HepG2 (cell line): ENCODE measurements around the gene P2RX5. TPM values are rescaled to one million over a fixed set of nuclear protein-coding genes. Genes with fewer than 3 reads are reported as not detected.

Source experiments
- ATAC-seq: fragments of 200-7000 bp; cut with Tn5 transposase; 3 replicates; pipeline ENCODE4 v1.9.1; 2020; ENCODE audit warnings: mild to moderate bottlenecking, moderate library complexity
- BruUV-seq: library from RNA; stranded (reverse); fragments of 400-500 nt; replicated peaks from 2 replicates; lab custom pipeline; 2021; lab: Mats Ljungman, UMichigan
- CTCF ChIA-PET: fragments of 300-600 bp; formaldehyde crosslinking; extraction: SDS; loops from one replicate; lab custom pipeline; 2021; ENCODE audit warnings: low total read pairs, inconsistent platforms, low intra/inter-chr PET ratio; lab: Yijun Ruan, JAX
- POLR2A ChIA-PET: fragments of 350-600 bp; sonication (Branson Sonifier 250); formaldehyde crosslinking; loops from one replicate; lab custom pipeline; 2020; ENCODE audit warnings: antibody characterized with exemption, inconsistent platforms; lab: Yijun Ruan, JAX
- DNase-seq: peaks from one replicate; pipeline ENCODE4 v3.0.0-alpha.2; 2015; ENCODE audit warnings: low spot score
- FAIRE-seq: peaks from 3 replicates; lab custom pipeline; 2011; peaks lifted over from hg19 to GRCh38; lab: Jason Lieb, UNC
- H2AFZ ChIP-seq: one replicate; pipeline ENCODE4 v1.6.1; 2011; ENCODE audit warnings: low read length, inconsistent platforms
- H3K27ac ChIP-seq: fragments of 300-600 bp; 3 replicates; pipeline ENCODE4 v1.8.0; 2011; ENCODE audit warnings: mixed run types, mild to moderate bottlenecking, mixed read lengths, low read length, inconsistent platforms; ENCODE audit not compliant: insufficient read depth; ENCODE audit errors: extremely low read length
- H3K27me3 ChIP-seq, 2 experiments: fragments of 200-600 bp in 1 of 2; 2 replicates in 1 of 2; 3 replicates in 1 of 2; pipeline versions ENCODE4 v1.6.0 to v1.8.0; 2011; ENCODE audit warnings: low read length in 2 of 2, mild to moderate bottlenecking in 2 of 2, moderate library complexity in 2 of 2, inconsistent platforms in 1 of 2; ENCODE audit not compliant: insufficient read depth in 2 of 2, control insufficient read depth in 1 of 2
- H3K36me3 ChIP-seq, 2 experiments: fragments of 200-600 bp in 1 of 2; replicated peaks in 1 of 2; 2 replicates in 1 of 2; 3 replicates in 1 of 2; pipeline versions ENCODE4 v1.5.1 to v1.8.0; 2011; ENCODE audit warnings: low read length in 2 of 2, inconsistent platforms in 1 of 2; ENCODE audit not compliant: insufficient read depth in 2 of 2, control insufficient read depth in 1 of 2
- H3K4me1 ChIP-seq: 2 replicates; pipeline ENCODE4 v1.5.1; 2012; ENCODE audit warnings: low read length, inconsistent platforms; ENCODE audit not compliant: insufficient read depth
- H3K4me2 ChIP-seq: 2 replicates; pipeline ENCODE4 v1.6.0; 2011; ENCODE audit warnings: low read depth, low read length, inconsistent platforms
- H3K4me3 ChIP-seq, 3 experiments: fragments of 200-600 bp in 1 of 3; sonication (generic), shearing (Covaris generic) in 1 of 3; replicated peaks in 1 of 3; 2 replicates each; pipeline ENCODE4 v1.5.1; 2011 to 2016; ENCODE audit warnings: low read length in 3 of 3, inconsistent platforms in 2 of 3, low read depth in 2 of 3, mild to moderate bottlenecking in 2 of 3, control low read depth in 1 of 3, mixed read lengths in 1 of 3; ENCODE audit not compliant: insufficient read depth in 1 of 3
- H3K79me2 ChIP-seq: one replicate; pipeline ENCODE4 v1.6.1; 2011; ENCODE audit warnings: low read length, inconsistent platforms; ENCODE audit not compliant: insufficient read depth
- H3K9ac ChIP-seq: 2 replicates; pipeline ENCODE4 v1.6.0; 2011; ENCODE audit warnings: mild to moderate bottlenecking, low read depth, low read length, inconsistent platforms; ENCODE audit not compliant: insufficient read depth
- H3K9me3 ChIP-seq: 2 replicates; pipeline ENCODE4 v1.5.1; 2012; ENCODE audit warnings: mild to moderate bottlenecking, low read length
- H4K20me1 ChIP-seq: 2 replicates; pipeline ENCODE4 v1.6.0; 2011; ENCODE audit warnings: inconsistent platforms, mild to moderate bottlenecking, low read length, moderate library complexity; ENCODE audit not compliant: insufficient read depth
- AHDC1 ChIP-seq: sonication (generic); formaldehyde crosslinking; IDR thresholded peaks from 2 replicates; pipeline ENCODE4 v1.5.1; 2020; ENCODE audit warnings: mild to moderate bottlenecking, missing genetic modification reagents, borderline replicate concordance
- CSRNP2 ChIP-seq: sonication (generic); formaldehyde crosslinking; conservative IDR thresholded peaks from 2 replicates; pipeline ENCODE4 v1.8.0; 2022; ENCODE audit warnings: low read depth, missing genetic modification reagents
- FOXO1 ChIP-seq: sonication (generic); formaldehyde crosslinking; IDR thresholded peaks from 2 replicates; pipeline ENCODE4 v1.4.0; 2020; ENCODE audit warnings: missing genetic modification reagents
- MTA3 ChIP-seq: sonication (generic); formaldehyde crosslinking; IDR thresholded peaks from 2 replicates; pipeline ENCODE4 v1.4.0; 2020; ENCODE audit warnings: missing genetic modification reagents
- SALL2 ChIP-seq: sonication (generic); formaldehyde crosslinking; IDR thresholded peaks from 2 replicates; pipeline ENCODE4 v1.8.1; 2023; ENCODE audit warnings: mild to moderate bottlenecking, missing genetic modification reagents, inconsistent platforms
- SNAI1 ChIP-seq: sonication (generic); formaldehyde crosslinking; IDR thresholded peaks from 2 replicates; pipeline ENCODE4 v1.5.0; 2020; ENCODE audit warnings: mild to moderate bottlenecking, missing genetic modification reagents, borderline replicate concordance
- SP2 ChIP-seq: sonication (generic); formaldehyde crosslinking; IDR thresholded peaks from 2 replicates; pipeline ENCODE4 v1.5.1; 2020; ENCODE audit warnings: mild to moderate bottlenecking, missing genetic modification reagents
- TRIM22 ChIP-seq: fragments of 450-650 bp; IDR thresholded peaks from 2 replicates; pipeline ENCODE4 v1.6.1; 2017
- U2AF1 ChIP-seq: fragments of 200-400 bp; formaldehyde crosslinking; optimal IDR thresholded peaks from 2 replicates; pipeline ENCODE3; 2017; ENCODE audit warnings: mild to moderate bottlenecking, low read depth, low read length
- ZNF282 ChIP-seq: fragments of 450-650 bp; IDR thresholded peaks from 2 replicates; pipeline ENCODE4 v1.6.1; 2018; ENCODE audit not compliant: partially characterized antibody
- ZNF362 ChIP-seq: sonication (generic); formaldehyde crosslinking; IDR thresholded peaks from 2 replicates; pipeline ENCODE4 v1.4.0; 2020; ENCODE audit warnings: missing genetic modification reagents, mild to moderate bottlenecking, borderline replicate concordance
- ZNF75D ChIP-seq: sonication (generic); formaldehyde crosslinking; IDR thresholded peaks from 2 replicates; pipeline ENCODE4 v1.8.1; 2023; ENCODE audit warnings: missing genetic modification reagents, mild to moderate bottlenecking, borderline replicate concordance
- WGBS: methylation state at CpG from one replicate; pipeline ENCODE4 v1.1.6; 2017; ENCODE audit warnings: low lambda C conversion rate; 5-methylcytosine and 5-hydroxymethylcytosine counted together
- in situ Hi-C: cut with HindIII; loops from 2 replicates; pipeline ENCODE4 v1.10.0; 2017; ENCODE audit warnings: low pct_unique_long_range_greater_than_20kb; ENCODE audit not compliant: extremely low pct_ligation_motif_present
- intact Hi-C: fragments of 100-400 bp; cut with micrococcal nuclease; formaldehyde crosslinking; loops from one replicate; pipeline ENCODE4 v1.10.0; 2022; ENCODE audit not compliant: unreplicated experiment
- polyA plus RNA-seq, 8 experiments: library from polyadenylated mRNA; depleted of rRNA in 3 of 8; stranded (reverse) in 7 of 8; unstranded in 1 of 8; fragments of >200 nt; fragmentation: Illumina TruSeq in 4 of 8; extraction: Trizol in 4 of 8; gene quantifications; 2 replicates each; pipeline versions ENCODE4 v1.2.1 to v1.2.3, GENCODE V29; 2011 to 2016; ENCODE audit warnings: low read depth in 4 of 8, missing spikeins in 1 of 8, mixed read lengths in 1 of 8; ENCODE audit not compliant: insufficient read depth in 1 of 8
- total RNA-seq, 5 experiments: library from RNA; depleted of rRNA; stranded (reverse); fragments of >200 nt; fragmentation: Illumina TruSeq; extraction: Trizol; gene quantifications; 2 replicates each; pipeline ENCODE4 v1.2.3, GENCODE V29; 2016; ENCODE audit warnings: low read depth in 1 of 5

The P2RX5 gene
- total and polyA plus RNA-seq, 2 of the 13 experiments (the other 11 are each of a cell fraction or from before 2014, with no cell fraction given): 0.95 to 1.7 TPM

GRCh38 chr17:3738562-3739295 is 42.8 kb upstream of the P2RX5 start (continued):
- TF ChIP-seq ZNF75D (CRISPR knock-in tag): no peak
- TF ChIP-seq FOXO1 (CRISPR knock-in tag): no peak
- TF ChIP-seq TRIM22: no peak
- TF ChIP-seq U2AF1: no peak
- no peak for TF ChIP-seq ZNF282

- Histone ChIP-seq H4K20me1 (no peaks in the 10 kb centered on the region), H3K79me2 (no peaks in the 10 kb centered on the region), H3K27me3 (no peaks in the 10 kb centered on the region), H3K27ac (no peak overlapping the region), H3K36me3 (no peaks in the 10 kb centered on the region), H2AFZ (no peak overlapping the region), H3K4me3 (no peak overlapping the region), H3K9me3 (no peaks in the 10 kb centered on the region), H3K4me2 (no peak overlapping the region), H3K9ac (no peak overlapping the region), H3K4me1 (peaks cover 75% of the 10 kb centered on the region)
- intact Hi-C loops (loop anchor here (5.0 to 10.0 kb wide), 3 partner anchors 37 to 169 kb away; no protein-coding TSS in a partner anchor), in situ Hi-C loops (loop anchor here (5.0 to 10.0 kb wide), 2 partner anchors 87 to 169 kb away; no protein-coding TSS in a partner anchor)
- WGBS: 57% methylated on average over 7 of the region's 8 CpGs
- no TSS peak for BruUV-seq
- DNase-seq: no peak
- no peak for ATAC-seq
- no peak for FAIRE-seq
- CTCF ChIA-PET: interaction anchor here (1.0 to 1.5 kb wide), 2 partner anchors 37 to 92 kb away, joined by 3 to 6 read pairs; no protein-coding TSS in a partner anchor
- POLR2A ChIA-PET: interaction anchor here (1.0 kb wide), 1 partner anchor 111 kb away, joined by 3 read pairs; no protein-coding TSS in a partner anchor
- no peak for TF ChIP-seq ZNF362 (CRISPR knock-in tag)
- TF ChIP-seq SALL2 (CRISPR knock-in tag): no peak
- no peak for TF ChIP-seq SP2 (CRISPR knock-in tag)
- TF ChIP-seq CSRNP2: no peak
- TF ChIP-seq SNAI1 (CRISPR knock-in tag): no peak
- no peak for TF ChIP-seq AHDC1 (CRISPR knock-in tag)
- TF ChIP-seq MTA3: no peak
These were observed 39.6 kb upstream of the P2RX5 start for GRCh38 chr17:3735515-3735914.
